Upper lobe of right lung (tissue), 1 donor: Measurements from ENCODE around the gene VEGFC. TPM values are rescaled to one million over a fixed set of nuclear protein-coding genes. Genes with fewer than 3 reads are reported as not detected.

ENCODE experiments used
- ATAC-seq: fragments of 200-7000 bp; cut with Tn5 transposase; one replicate; pipeline ENCODE4 v1.9.1; 2020; ENCODE audit warnings: mild to moderate bottlenecking, moderate library complexity
- DNase-seq: peaks from one replicate; pipeline ENCODE4 v3.0.0-alpha.2; 2020
- H3K27ac ChIP-seq: fragments of 200-600 bp; one replicate; pipeline ENCODE4 v1.8.0; 2022
- H3K27me3 ChIP-seq: fragments of 200-600 bp; one replicate; pipeline ENCODE4 v1.8.0; 2022; ENCODE audit warnings: mild to moderate bottlenecking
- H3K36me3 ChIP-seq: fragments of 200-600 bp; one replicate; pipeline ENCODE4 v1.8.0; 2022
- H3K4me1 ChIP-seq: fragments of 200-600 bp; one replicate; pipeline ENCODE4 v1.8.0; 2022
- H3K4me3 ChIP-seq: fragments of 200-600 bp; one replicate; pipeline ENCODE4 v1.8.0; 2022; ENCODE audit warnings: mild to moderate bottlenecking
- H3K9me3 ChIP-seq: fragments of 200-600 bp; one replicate; pipeline ENCODE4 v1.8.0; 2022
- CTCF ChIP-seq: fragments of 200-600 bp; IDR thresholded peaks from one replicate; pipeline ENCODE4 v1.8.0; 2022; ENCODE audit warnings: antibody characterized with exemption
- intact Hi-C: fragments of 100-400 bp; cut with DNase I; formaldehyde crosslinking; loops from one replicate; pipeline ENCODE4 v1.11.0; 2022
- total RNA-seq: library from RNA; stranded (reverse); fragmentation: NEBNext Ultra II Directional; extraction: Animal tissue kit (Norgen Biotek cat#: 25700); gene quantifications from one replicate; pipeline ENCODE4 v1.2.1, GENCODE V29; 2021
- donor health status: DM: no; HTN: yes; CAD: no; lungs with severe emphysema.

Gene VEGFC
- total RNA-seq, 1 donor from 2014 or later: 19.0 TPM

DNA sequence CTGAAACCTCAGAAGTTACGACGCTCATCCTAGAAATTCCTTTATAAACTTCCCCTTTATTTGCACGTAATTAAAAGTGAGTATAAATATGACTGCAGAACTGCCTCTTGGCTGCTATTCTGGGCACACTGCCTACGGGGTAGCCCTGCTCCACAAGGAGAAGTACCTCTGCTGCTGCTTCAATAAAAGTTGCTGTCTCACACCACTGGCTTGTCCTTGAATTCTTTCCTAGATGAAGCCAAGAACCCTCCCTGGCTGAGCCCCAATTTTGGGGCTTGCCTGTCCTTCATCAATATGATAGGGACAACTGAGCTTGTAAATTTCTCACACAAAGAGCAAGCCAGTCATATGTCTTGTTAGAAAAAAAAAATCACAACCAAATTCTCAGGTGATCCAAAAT is 115.8 kb downstream of the VEGFC start:
- Histone ChIP-seq H3K36me3 (no peaks in the 10 kb centered on the region), H3K4me3 (no peak overlapping the region), H3K27me3 (no peaks in the 10 kb centered on the region), H3K27ac (no peak overlapping the region), H3K4me1 (peaks cover 5% of the 10 kb centered on the region), H3K9me3 (no peaks in the 10 kb centered on the region)
- intact Hi-C loops: no loop called here
- no peak for DNase-seq
- ATAC-seq: no peak
- no peak for TF ChIP-seq CTCF

GRCh38 chr4:176675810-176676209 is 116.9 kb downstream of the VEGFC start:
- TF ChIP-seq CTCF: no peak
- H3K4me1 ChIP-seq: peaks cover 5% of the 10 kb centered on the region
- intact Hi-C loops: no loop called here

GRCh38 chr4:176671532-176671931 is 121.2 kb downstream of the VEGFC start:
- no peak for DNase-seq
- H3K27me3 ChIP-seq: no peaks in the 10 kb centered on the region
- no peaks in the 10 kb centered on the region for H3K9me3 ChIP-seq
- no peak overlapping the region for H3K27ac ChIP-seq
- no peak overlapping the region for H3K4me3 ChIP-seq
- peak; percentile 68 for ATAC-seq
- no peaks in the 10 kb centered on the region for H3K4me1 ChIP-seq
- TF ChIP-seq CTCF: no peak
- intact Hi-C loops: no loop called here
- no peaks in the 10 kb centered on the region for H3K36me3 ChIP-seq

More at GRCh38 chr4:176675810-176676209, 116.9 kb downstream of the VEGFC start:
- H3K4me3 ChIP-seq: no peak overlapping the region
- ATAC-seq: no peak
- no peaks in the 10 kb centered on the region for H3K36me3 ChIP-seq
- no peak overlapping the region for H3K27ac ChIP-seq
- no peaks in the 10 kb centered on the region for H3K9me3 ChIP-seq
- no peaks in the 10 kb centered on the region for H3K27me3 ChIP-seq
- no peak for DNase-seq

DNA sequence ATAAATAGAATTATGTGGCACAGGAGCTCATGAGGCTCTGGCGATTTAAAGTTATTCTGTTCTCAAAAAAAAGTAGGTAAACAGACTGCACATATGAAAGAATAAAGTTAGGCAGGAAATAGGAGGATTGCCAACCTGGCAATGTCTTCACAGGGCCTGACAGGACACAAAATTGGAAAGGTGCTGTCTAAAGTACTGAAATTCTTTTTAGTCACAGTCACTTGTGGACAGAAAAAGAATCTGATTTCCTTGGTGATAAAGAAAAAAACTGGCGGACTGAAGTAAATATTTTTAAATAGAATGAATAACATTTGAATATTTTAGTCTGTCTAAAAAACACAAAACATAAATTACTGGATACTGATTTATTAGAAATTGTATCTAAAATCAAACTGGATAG is 124.4 kb downstream of the VEGFC start:
- TF ChIP-seq CTCF: no peak
- Histone ChIP-seq H3K4me1 (no peaks in the 10 kb centered on the region), H3K9me3 (no peaks in the 10 kb centered on the region), H3K36me3 (no peaks in the 10 kb centered on the region), H3K4me3 (no peak overlapping the region), H3K27me3 (no peaks in the 10 kb centered on the region), H3K27ac (no peak overlapping the region)
- ATAC-seq (no peak), DNase-seq (no peak)
- intact Hi-C loops: no loop called here

GRCh38 chr4:176664964-176665363 is 127.8 kb downstream of the VEGFC start:
- ATAC-seq: no peak
- intact Hi-C loops: no loop called here
- H3K4me1 ChIP-seq: no peaks in the 10 kb centered on the region
- no peaks in the 10 kb centered on the region for H3K27me3 ChIP-seq
- H3K9me3 ChIP-seq: no peaks in the 10 kb centered on the region
- TF ChIP-seq CTCF: no peak
- no peak overlapping the region for H3K4me3 ChIP-seq
- H3K27ac ChIP-seq: no peak overlapping the region
- no peak for DNase-seq
- H3K36me3 ChIP-seq: no peaks in the 10 kb centered on the region

DNA sequence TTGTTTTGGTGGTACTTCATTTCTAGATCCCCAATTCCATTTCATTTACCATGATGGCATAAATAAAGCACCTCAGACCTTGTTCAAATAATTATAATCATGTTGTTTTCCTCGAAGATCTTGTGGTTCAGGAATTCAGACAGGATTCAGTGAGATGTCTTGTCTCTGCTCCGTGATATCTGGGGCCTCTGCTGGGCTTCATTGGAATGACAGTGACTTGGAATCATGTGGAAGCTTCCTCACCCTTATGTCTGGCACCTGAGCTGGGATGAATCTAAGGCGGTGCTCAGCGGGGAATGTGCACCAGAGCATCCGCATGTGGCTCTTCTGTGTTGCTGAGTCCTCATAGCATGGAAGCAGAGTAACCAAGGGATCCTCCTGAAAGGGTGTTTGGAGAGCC is 132.2 kb downstream of the VEGFC start:
- H3K36me3 ChIP-seq: no peaks in the 10 kb centered on the region
- intact Hi-C loops: no loop called here
- no peak for TF ChIP-seq CTCF
- no peak overlapping the region for H3K27ac ChIP-seq
- H3K27me3 ChIP-seq: no peaks in the 10 kb centered on the region
- H3K4me1 ChIP-seq: no peaks in the 10 kb centered on the region
- ATAC-seq (no peak), DNase-seq (no peak)
- no peaks in the 10 kb centered on the region for H3K9me3 ChIP-seq
- no peak overlapping the region for H3K4me3 ChIP-seq
